HG02938 (cell line): ENCODE results near the gene APLP2.
A peak's percentile ranks its signal among the peaks of the same experiment; 100 is the strongest.

ENCODE experiments used
- ATAC-seq: cut with Tn5 transposase; IDR thresholded peaks from one replicate; pipeline ENCODE4 v1.9.1; 2021; ENCODE audit warnings: mild to moderate bottlenecking, moderate library complexity; ENCODE audit not compliant: unreplicated experiment

APLP2 gene

GRCh38 chr11:130114281-130114680, 44.6 kb downstream of the APLP2 start:
- no peak for ATAC-seq

DNA sequence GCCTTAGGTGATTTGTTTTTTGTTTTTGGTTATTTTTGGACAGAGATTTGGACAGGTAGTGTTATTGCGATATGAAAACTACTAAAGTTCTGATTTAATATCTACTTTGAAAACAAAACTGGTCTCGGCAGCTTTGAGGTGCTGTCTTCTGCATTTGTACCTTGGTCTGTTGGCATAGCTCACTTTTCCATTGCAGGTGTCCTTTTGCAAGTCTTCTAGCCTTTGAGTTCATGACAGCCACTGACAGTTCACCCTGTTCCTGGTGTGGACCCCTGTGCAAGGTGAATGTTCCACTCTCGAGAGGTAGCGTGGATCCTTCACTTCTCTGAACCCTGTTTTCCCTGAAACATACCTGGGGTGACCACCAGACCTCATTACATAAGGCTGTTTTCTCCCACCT, 45.0 kb downstream of the APLP2 start:
- no peak for ATAC-seq

- ATAC-seq, result no peak
Measured at GRCh38 chr11:130115218-130115617, 45.5 kb downstream of the APLP2 start.

DNA sequence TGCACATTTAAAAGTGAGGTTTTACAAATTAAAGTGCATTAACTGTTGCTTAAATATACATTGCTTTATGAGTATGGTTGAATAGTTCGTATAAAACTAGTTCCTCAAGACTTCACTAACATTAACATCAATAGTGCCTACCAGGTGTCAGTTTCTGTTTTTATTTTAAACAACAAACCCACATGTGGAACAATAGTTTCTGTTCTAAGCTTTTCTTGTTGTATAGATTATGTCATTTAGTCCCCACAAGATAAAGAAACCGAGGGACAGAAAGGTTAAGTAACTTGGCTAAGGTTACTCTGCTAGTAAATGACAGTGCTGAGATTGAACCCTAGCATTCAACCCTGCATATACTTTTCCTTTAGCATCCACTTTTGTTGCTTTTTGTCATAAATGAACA, 48.5 kb downstream of the APLP2 start:
- peak; percentile 93 for ATAC-seq

- ATAC-seq, result peak; percentile 44
Measured at GRCh38 chr11:130118636-130119387, 49.1 kb downstream of the APLP2 start.

- no peak for ATAC-seq
Measured at GRCh38 chr11:130120045-130120444, 50.4 kb downstream of the APLP2 start.

DNA sequence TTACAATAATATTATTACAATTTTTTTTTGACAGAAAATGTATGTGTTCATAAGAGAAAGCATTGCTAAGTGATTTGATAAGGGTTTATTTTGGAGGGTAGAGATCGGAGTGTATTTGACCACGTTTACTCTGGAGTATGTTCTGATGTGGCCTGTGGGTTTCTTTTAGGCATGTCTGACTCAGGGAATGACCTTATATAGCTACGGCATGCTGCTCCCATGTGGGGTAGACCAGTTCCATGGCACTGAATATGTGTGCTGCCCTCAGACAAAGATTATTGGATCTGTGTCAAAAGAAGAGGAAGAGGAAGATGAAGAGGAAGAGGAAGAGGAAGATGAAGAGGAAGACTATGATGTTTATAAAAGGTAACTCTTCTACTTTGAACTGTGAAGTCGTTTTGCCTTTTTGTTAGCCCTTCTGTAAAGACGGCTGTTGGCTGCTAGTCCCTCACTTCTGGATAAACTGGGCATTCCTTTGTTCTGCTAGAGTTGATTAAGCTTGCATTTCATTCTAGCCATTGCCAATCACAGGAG, 51.8 kb downstream of the APLP2 start:
- ATAC-seq, result no peak

GRCh38 chr11:130122141-130122575, 52.5 kb downstream of the APLP2 start:
- no peak for ATAC-seq

GRCh38 chr11:130123414-130124040, 53.8 kb downstream of the APLP2 start:
- no peak for ATAC-seq

DNA sequence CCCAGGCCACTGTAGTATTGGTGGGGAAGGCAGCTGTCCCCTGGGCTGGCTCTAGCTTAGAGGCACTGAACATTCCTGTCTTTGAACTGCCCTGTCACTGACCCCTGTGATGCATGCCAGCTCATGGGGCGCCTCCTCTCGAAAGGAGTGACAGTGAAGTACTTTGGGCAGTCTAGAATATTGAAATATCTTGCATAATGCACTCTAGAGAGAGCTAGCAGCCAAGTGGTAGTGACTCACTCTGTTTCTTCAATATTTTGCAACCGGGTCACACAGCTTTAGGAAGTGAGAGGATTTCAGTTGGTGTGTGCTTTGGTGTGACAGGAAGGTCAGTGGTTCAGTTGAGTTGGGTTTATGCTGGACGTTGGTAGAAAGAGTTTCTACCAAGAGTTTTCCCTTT, 54.4 kb downstream of the APLP2 start:
- no peak for ATAC-seq

DNA sequence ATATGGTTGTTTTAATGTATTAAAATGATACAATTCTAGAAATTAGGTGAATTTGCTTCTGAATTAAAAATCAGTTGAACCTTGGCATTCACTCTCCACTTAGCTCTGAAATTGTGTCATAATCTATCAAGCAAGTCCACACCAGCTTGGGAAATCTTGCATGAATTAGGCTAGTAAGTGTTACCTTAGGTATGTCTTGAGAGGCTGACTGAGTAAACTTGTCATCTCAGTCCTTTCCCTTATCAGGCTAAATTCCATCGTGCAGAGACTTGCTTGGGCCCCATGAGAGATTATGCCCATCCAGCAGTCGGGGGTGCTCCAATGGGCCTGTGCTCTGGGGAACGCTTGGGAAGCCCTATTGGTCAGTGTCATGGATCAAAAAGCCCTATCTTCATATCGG, 55.9 kb downstream of the APLP2 start:
- ATAC-seq, result no peak

GRCh38 chr11:130126516-130126915, 56.8 kb downstream of the APLP2 start:
- no peak for ATAC-seq

DNA sequence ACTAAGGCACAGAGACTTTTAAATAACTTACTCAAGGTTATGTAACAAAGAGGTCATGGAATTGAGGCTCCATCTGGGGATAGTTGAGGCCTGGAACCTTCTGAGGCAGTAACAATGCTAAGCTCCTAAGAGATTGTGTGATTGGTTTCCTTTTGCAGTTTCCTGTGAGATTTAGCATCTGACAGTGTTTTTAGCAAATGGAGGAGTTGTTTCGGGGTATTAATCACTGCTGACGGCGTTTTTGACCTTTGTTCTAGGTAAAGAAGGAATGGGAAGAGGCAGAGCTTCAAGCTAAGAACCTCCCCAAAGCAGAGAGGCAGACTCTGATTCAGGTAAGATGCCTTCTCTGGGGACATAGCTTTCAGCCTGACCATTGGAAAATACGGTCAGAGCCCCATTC, 57.8 kb downstream of the APLP2 start:
- ATAC-seq, result no peak

GRCh38 chr11:130128626-130129025, 58.9 kb downstream of the APLP2 start:
- no peak for ATAC-seq

- no peak for ATAC-seq
Measured at GRCh38 chr11:130129922-130130321, 60.2 kb downstream of the APLP2 start.

DNA sequence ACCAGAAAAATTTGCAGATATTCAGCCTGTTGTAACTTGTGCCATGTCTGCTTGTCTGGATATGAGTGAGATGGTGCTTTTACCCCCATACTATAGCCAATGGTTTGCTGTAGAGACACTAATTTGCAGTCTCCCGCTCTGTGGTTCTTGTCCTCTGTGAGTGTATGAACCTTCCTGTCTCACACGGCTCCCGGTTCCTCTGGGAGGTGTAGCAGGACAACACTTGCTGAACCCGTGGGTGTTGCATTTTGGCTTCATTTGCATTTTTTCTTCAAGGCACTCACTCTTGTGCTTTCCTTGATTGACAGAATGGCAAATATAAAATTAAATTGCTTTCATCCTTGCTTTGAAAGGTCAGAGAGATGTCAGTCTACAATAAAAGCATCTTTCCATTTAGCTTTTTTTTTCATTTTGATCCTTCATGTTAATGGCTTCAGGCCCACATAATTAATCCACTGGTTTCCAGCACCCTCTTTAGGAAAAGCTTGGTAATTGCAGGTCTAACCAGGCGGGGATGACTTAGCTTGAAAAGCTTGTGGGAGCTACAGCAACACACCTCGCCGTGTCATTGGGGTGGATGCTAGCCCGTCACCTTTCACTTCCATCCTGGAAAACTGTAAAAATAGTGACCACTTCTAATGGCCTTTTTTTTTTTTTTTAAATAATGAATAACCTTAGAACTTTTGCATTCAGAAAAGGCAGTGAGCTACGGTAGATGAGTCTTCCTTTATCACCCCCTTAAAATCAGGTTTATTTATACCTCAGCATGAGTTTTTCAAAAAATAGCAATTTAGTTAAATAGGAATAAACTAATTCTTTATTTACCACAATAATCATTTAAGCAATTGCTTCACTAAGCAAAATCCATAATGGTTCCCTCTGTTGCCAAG, 62.5 kb downstream of the APLP2 start:
- ATAC-seq, result peak; percentile 79

DNA sequence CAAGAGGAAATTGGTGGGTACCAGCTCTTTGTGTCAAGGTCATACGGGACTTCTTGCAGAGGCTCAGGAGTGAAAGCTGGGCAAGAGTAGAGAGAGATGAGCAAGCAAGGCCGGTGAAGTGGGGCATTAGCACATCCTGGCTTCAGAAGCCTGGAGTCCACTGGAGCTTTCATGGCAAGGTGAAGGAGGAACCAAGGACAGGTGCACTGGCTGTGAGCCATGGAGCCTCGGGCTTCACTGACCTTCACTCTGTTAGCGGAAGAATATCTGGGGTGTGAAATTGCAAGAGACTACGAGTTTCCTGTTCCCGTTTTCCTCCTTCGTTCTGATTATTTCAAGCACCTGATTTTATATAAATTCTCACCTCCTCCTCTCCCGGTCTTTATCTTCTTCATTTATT, 64.0 kb downstream of the APLP2 start:
- no peak for ATAC-seq

DNA sequence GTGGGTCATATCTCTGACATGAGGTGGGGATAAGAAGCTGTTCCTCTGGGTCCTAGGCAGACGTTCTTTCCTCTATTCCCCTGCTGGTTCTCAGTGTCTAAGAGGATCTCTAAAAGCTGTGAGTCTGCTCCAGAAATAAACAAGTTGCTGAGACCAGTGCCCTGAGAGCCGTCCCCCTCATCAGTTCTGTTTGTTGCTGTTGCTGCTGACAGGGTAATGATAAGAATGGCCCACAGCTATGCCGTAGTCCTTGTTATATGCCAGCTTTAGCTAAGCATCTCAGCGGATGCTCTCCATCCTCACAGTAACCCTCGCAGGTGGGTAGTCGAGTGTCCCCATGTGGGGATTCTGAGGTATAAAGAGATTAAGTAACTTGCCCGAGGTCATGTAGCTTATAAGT, 66.4 kb downstream of the APLP2 start:
- ATAC-seq, result no peak

DNA sequence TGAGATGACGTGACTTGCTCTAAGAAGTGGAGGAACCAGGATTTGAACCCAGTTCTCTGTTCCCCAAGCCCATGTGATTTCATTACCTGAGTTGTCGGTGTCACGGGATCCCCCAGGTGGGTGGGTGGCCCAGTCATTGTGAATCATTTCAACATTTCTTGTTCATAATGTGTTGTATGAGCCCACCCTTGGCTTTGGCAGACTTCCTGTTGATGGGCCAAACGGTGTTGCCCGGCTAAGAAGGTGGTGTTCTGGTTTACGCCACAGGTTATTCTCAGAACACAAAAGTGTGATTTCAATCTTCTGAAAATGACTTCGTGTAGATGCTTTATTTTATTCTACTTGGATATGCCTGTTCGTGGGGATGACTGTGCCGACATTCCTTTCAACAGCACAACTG, 68.3 kb downstream of the APLP2 start:
- no peak for ATAC-seq

DNA sequence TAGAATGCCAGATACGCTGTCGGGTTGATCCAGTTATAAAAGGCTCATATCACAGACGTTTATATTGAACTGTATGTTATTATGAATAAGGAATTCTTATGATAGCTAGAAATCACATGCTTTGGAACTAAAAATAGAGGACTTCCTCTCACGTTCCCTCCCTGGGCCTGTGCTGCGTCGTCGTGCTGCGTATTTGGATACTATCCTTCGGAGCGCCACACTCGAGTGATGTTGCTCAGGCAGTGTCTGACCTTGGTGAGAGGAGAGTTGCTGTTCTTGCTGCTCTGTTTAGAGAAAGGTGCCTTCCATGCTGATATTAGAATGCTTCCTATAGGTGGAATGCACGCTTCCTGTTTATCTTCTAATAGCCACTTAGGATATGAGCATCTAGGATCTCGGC, 69.7 kb downstream of the APLP2 start:
- ATAC-seq, result no peak

DNA sequence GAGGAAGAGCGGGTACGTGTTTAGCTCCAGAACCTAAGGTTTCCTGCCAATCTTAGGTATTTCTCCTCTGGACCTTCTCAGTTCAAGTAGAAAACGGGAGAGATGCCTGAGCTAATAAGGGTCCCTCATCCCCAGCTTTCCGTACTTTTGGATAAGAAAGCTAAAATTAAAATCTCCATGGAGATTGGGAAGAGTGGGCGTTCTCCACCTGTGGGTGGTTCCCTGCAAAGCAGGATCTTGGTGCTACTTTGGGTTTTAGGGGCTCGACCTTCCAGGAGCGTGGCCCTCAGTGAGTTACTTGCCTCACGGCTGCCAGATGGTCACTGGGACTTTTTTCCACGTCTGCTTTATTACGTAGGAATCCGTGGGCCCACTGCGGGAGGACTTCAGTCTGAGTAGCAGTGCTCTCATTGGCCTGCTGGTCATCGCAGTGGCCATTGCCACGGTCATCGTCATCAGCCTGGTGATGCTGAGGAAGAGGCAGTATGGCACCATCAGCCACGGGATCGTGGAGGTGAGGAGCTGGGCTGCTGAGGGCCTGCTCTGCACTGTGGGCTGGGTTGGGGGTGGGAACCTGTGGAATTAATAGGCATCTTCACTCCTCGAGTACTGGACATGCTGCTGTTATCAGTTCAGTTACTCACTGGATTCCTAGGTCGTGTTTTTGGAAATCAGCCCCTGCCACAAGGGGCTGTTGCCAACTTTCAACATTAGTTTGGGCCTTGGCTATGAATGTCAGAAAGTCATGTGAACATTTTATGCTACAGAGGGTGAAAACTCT, 72.1 kb downstream of the APLP2 start:
- no peak for ATAC-seq
